Colon (tissue), 2 donors: ENCODE results near the gene MYO9B.

Source experiments
- FAIRE-seq: peaks from 2 replicates; lab custom pipeline; 2012; peaks lifted over from hg19 to GRCh38; lab: Jason Lieb, UNC
- donor health status: control.
- donor health status: control.

MYO9B gene

DNA sequence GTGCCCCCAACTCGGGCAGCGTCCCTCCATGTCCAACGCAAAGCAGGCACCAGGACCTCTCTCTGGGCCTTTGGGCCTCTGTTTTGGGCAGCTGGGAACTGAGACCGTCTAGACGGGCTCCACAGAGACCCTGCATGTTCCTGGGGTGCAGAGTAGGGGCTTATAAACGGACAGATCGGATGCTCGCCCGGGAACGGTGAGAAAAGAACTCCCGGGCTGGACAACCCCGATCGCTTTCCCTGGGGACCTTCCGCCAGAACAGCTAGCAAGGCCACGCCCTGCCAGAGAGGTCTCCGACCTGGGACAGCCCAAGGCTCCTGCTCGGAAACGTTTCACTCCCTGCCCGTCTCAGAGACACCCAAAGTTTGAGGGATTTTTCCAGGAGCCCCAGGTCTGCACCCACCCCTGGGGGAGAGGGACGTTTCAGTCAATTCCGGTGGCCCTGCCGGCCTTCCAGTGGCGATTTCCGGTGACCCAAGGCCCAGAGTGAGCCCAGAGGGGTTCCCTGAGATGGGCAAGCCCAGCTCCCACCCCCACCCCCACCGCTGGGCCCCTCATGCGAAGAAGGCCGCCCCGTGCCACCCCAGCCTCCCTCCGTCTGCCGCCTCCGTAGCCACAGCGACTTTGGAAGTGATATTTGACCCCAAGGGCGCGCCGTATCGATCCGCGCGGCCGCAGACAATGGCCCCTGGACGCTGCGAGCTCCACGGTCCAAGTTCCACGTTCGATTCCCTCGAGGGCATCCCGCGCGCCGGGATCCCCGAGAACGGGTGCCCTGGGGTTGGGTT, 168.4 kb downstream of the MYO9B start:
- no peak for FAIRE-seq

DNA sequence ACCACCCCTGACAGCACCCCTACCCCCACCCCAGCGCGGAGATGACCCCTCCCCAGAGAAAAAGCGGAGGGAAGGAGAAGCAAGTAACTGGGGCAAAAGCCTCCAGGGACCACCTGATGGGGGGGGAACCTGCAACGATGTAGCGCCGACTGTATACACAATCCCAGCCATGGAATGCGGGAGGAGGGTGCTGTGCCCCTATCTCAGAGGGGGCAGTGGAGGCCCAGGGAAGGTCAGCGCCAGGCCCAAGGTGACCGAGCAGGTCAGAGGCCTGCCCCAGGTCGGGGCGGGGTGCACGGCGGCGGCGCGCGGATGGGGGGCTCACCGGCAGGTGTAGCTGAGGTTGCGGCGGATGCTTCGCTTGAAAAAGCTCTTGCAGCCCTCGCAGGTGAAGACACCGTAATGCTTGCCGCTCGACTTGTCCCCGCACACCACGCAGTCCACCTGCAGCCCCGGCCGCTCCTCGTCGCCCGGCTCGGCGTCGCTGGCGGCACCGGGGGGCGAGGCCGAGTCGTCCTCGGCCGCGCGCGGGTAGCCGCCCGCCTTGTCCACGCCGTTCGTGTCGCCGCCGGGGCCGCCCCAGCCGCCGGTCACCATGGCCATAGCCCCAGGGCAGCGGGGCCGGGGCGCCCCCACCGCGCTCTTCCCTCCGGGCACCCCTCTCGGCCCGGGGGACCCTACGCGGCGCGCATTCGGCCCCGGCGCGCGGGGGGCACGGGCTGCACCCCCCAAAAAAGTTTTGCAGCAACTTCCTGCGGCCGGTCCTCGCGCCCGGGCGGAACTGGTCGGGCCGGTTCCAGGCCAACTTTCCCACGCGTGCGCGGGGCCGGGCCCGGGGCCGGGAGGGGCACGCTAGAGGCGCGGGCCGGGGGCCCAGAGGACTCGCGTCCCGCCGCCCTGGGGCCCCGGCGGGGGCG, 169.3 kb downstream of the MYO9B start:
- FAIRE-seq: no peak

- FAIRE-seq: no peak
These were observed 170.0 kb downstream of the MYO9B start, which contains the start of gene NR2F6 for GRCh38 chr19:17245535-17245984. Gene NR2F6, minus strand, starts transcription at chr19:17245919. Its CDS starts 699 bp downstream, at chr19:17245220.

GRCh38 chr19:17246681-17247425, 171.3 kb downstream of the MYO9B start:
- FAIRE-seq: no peak

- no peak for FAIRE-seq
These were observed 172.6 kb downstream of the MYO9B start for GRCh38 chr19:17248011-17248776.

- FAIRE-seq: no peak
These were observed 174.4 kb downstream of the MYO9B start for GRCh38 chr19:17249887-17250548.

DNA sequence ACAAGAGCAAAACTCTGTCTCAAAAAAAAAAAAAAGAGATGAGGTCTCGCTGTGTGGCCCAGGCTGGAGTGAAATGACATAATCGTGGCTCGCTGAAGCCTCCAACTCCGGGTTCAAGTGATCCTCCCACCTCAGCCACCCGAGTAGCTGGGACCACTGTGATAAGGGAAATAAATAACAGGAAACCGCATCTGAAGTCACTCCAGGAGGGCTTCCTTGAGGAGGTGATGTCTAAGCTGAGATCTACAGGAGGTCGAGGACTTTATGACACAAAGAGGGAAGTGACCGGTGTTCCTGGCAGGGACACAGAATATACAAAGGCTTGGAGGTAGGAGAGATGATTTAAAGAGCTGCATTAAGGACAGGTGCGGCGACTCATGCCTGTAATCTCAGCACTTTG, 179.1 kb downstream of the MYO9B start:
- FAIRE-seq: no peak

DNA sequence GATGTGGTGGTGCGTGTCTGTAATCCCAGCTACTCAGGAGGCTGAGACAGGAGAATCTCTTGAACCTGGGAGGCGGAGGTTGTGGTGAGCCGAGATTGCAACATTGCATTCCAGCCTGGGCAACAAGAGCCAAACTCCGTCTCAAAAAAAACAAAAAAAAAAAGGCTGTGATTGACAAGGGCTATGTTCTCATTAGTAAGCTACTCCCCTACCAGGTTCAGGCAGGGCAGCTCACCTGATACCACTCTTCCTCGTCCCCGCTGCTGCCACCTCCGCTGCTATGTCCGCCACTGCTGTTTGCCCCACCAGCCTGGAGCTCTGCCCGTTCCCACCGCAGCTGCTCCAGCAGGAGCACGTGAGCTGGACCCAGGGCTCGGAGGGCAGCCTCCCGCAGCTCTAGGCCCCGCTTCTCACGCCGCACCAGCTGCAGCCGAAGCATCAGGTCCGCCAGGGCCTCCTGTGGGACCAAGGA, 179.6 kb downstream of the MYO9B start:
- no peak for FAIRE-seq

- FAIRE-seq: no peak
These were observed 180.6 kb downstream of the MYO9B start for GRCh38 chr19:17256130-17256529.

GRCh38 chr19:17259118-17259780, 183.7 kb downstream of the MYO9B start:
- FAIRE-seq: no peak

- no peak for FAIRE-seq
These were observed 184.4 kb downstream of the MYO9B start for GRCh38 chr19:17259934-17260333.

DNA sequence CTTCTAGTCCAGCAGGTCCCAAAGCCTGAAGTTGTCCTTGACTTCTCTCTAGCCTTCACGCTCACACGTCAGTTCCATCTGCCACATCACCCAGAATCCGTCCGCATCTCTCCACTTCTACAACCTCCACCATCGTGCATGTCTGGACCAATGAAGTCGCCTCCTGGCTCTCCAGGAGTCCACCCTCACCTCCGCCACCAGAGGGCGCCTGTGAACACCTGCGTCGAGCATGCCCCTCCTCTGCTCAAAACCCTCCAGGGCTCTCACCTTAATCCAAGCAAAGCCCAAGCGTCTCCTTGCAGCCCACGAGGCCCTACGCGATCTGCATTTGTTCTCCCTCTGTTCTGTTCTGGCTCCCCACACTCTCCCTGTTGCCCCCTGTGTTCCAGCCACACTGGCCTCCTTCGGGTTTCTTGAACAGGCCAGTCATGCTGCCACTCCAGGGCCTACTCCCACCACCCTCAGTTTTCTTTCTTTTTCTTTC, 185.3 kb downstream of the MYO9B start:
- no peak for FAIRE-seq

- no peak for FAIRE-seq
These were observed 187.0 kb downstream of the MYO9B start for GRCh38 chr19:17262557-17262956.
